SH-SY5Y (cell line): ENCODE data around the gene SUV39H2.

Source experiments
- GATA2 ChIP-seq: IDR thresholded peaks from 2 replicates; pipeline ENCODE4 v1.6.1; 2011; ENCODE audit warnings: mild to moderate bottlenecking, low read depth, low read length
- GATA3 ChIP-seq: IDR thresholded peaks from 2 replicates; pipeline ENCODE4 v1.6.1; 2011; ENCODE audit warnings: low read depth, mild to moderate bottlenecking, low read length, moderate library complexity

The SUV39H2 gene

GRCh38 chr10:14878266-14879123 is at the start of gene SUV39H2:
Gene SUV39H2 (plus strand): TSS chr10:14878866. CDS start chr10:14878889, 23 bp downstream.
- TF ChIP-seq GATA2 (no peak), GATA3 (no peak)

- TF ChIP-seq GATA3, result no peak
- TF ChIP-seq GATA2, result no peak
Observed at GRCh38 chr10:14833106-14833505, 45.6 kb upstream of the SUV39H2 start.

- TF ChIP-seq GATA3, result no peak
- no peak for TF ChIP-seq GATA2
Observed at GRCh38 chr10:14836208-14836607, 42.5 kb upstream of the SUV39H2 start.

- TF ChIP-seq GATA2, result no peak
- TF ChIP-seq GATA3, result no peak
Observed at GRCh38 chr10:14837003-14837756, 41.5 kb upstream of the SUV39H2 start.

GRCh38 chr10:14837757-14838581 is 40.7 kb upstream of the SUV39H2 start, which contains the start of the genes CDNF, HSPA14 and MSANTD7:
Gene CDNF (minus strand): TSS chr10:14838037. CDS start chr10:14837946, 91 bp downstream.
Gene HSPA14 (plus strand): TSS chr10:14838306. CDS start chr10:14838403, 97 bp downstream.
Gene MSANTD7 (plus strand): TSS chr10:14838306. CDS start chr10:14842285, 3,979 bp downstream.
- TF ChIP-seq GATA3 (no peak), GATA2 (no peak)

GRCh38 chr10:14838582-14839304 is 39.9 kb upstream of the SUV39H2 start:
- TF ChIP-seq GATA3 (no peak), GATA2 (no peak)

GRCh38 chr10:14839305-14839695 is 39.4 kb upstream of the SUV39H2 start:
- TF ChIP-seq GATA2 (no peak), GATA3 (no peak)

GRCh38 chr10:14840178-14840577 is 38.5 kb upstream of the SUV39H2 start:
- no peak for TF ChIP-seq GATA2
- TF ChIP-seq GATA3, result no peak

- TF ChIP-seq GATA2 (no peak), GATA3 (no peak)
Observed at GRCh38 chr10:14843327-14843988, 35.2 kb upstream of the SUV39H2 start.

GRCh38 chr10:14844948-14845347 is 33.7 kb upstream of the SUV39H2 start:
- TF ChIP-seq GATA2, result no peak; the same call in 1 of the 2 replicates
- TF ChIP-seq GATA3, result no peak

- TF ChIP-seq GATA2, result no peak
Observed at GRCh38 chr10:14852236-14852635, 26.4 kb upstream of the SUV39H2 start.

GRCh38 chr10:14855453-14855852 is 23.2 kb upstream of the SUV39H2 start:
- no peak for TF ChIP-seq GATA3
- no peak for TF ChIP-seq GATA2

GRCh38 chr10:14858338-14858960 is 20.2 kb upstream of the SUV39H2 start:
- TF ChIP-seq GATA3 (no peak), GATA2 (no peak)
